A549 treated with CORT108297 at 1 μM for 4 hours (cell line): Measurements from ENCODE around the gene ZNF583. TPM values are rescaled to one million over a fixed set of nuclear protein-coding genes. Genes with fewer than 3 reads are reported as not detected.

Source experiments
- total RNA-seq: library from RNA; stranded (reverse); fragments of 200-300 nt; extraction: Qiagen RNA extraction; gene quantifications from 5 replicates; pipeline ENCODE4 v1.2.3, GENCODE V29; 2022

The ZNF583 gene
- 1.4 to 2.3 TPM (median 1.9 TPM) in 5 replicates for total RNA-seq

DNA sequence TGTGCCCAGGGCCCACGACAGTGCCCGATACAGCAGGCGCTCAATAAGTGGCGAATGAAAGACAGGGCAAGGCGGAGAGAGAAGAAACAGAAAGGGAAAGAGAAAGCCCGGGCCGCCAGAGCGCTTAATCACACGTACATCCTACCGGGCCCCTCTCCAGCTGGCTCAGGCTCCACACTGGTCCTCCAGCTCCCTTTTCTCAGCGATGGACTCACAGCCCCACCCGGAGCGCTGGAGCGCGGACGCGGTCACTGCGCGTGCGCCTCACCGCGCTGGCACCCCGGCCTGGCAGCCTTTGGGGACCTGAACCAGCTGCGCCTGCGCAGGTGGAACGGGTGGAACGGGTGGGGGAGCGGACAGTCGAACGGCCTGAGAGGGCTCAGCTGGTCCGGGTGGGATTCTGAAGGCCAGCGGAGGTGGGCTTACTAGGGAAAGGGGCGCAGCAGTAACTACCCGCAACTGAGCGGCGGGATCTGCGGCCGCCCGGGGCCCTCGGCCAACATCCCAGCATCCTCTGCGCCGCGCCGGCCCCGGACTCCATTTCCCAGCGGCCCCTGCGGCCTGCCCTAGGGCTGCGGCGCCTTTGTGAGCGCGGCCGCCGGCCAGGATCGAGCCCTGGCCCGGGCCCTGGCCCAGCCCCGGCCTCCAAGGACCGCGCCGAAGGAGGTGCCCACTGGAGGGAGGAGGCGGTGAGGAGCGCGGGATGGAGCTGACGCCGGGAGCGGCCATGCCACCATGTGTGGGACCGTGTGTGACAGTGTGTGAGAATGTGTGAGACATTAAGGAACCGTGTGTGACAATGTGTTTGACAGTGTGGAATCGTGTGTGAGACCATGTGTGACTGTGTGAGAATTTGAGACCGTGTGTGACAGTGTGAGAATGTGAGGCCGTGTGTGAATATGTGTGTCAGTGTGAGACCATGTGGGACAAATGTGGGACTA, at the start of gene ZNF583:
ZNF583 (plus strand) TSS at position 569 of the 941 bp plus-strand sequence. CDS start 2,783 bp downstream, outside the sequence.

DNA sequence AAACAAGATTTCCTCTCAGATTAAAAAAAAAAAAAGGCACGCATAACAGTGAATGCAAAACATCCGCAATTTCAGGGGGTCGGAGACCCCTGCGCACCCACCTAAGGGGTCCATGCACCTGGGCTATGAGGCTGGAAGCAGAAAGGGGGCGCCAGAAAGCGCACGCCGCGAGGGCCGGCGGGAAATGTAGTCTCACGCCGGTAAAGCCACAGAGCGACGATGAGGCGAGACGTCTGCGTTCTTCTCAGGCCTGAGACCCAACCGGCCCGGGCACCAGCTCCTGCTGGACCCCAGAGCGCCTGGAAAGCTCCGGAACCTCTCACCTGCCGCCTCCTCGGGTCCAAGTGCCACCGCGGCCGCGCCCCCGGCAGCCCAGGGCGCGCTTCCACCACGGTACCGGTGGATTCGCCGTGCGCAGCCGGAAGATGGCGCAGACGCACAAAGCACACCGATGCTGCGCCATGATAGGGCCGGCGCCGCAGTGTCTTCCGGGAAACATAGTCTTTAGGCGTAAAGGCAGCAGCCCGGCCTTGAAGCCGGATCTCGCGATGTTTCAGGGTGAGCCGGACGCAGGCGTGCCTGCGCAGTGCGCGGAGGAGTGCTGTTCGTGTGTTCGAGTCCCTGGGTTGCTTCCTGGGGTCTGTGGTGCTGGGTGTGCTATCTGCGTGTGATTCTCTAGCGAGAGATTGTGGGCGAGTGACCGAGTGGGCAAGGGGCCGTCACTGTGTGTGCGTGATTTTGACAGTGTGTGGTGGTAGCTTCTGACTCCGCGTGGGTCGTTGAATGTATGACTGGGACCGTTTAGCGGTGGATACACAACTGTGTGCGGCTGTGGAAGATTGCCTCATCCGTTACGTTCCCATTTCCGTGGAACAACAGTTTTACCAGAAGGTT, 10.8 kb upstream of the ZNF583 start, which contains the start of gene ZNF582:
ZNF582 (minus strand) TSS at position 416 of the 894 bp plus-strand sequence. CDS start 1,782 bp downstream, outside the sequence.

Other genes with a start within 250 kb of the ZNF583 start
- not detected in 5 replicates for gene GALP, start 228.3 kb upstream of the ZNF583 start, total RNA-seq
- gene ZSCAN5B, start 206.5 kb upstream of the ZNF583 start, total RNA-seq, result 0.05 TPM in 1 of 5 replicates, not detected in the others
- not detected in 5 replicates for gene ZSCAN5C, start 202.1 kb upstream of the ZNF583 start, total RNA-seq
- gene EDDM13, start 131.6 kb upstream of the ZNF583 start, total RNA-seq, result not detected in 5 replicates
- 6.0 to 9.0 TPM (median 8.0 TPM) in 5 replicates for gene ZSCAN5A, start 89.5 kb upstream of the ZNF583 start, total RNA-seq
- 0.78 to 1.4 TPM (median 0.84 TPM) in 5 replicates for gene ZNF582, start 10.8 kb upstream of the ZNF583 start, total RNA-seq
- not detected in 5 replicates for gene ZNF667, start 73.0 kb downstream of the ZNF583 start, total RNA-seq
- gene ZNF471, start 103.5 kb downstream of the ZNF583 start, total RNA-seq, result 0.02 to 0.06 TPM (median 0.04 TPM) in 3 of 5 replicates, not detected in the others
- gene ZFP28, start 134.6 kb downstream of the ZNF583 start, total RNA-seq, result 2.9 to 4.1 TPM (median 3.7 TPM) in 5 replicates
- 1.6 to 2.4 TPM (median 1.7 TPM) in 5 replicates for gene ZNF470, start 163.1 kb downstream of the ZNF583 start, total RNA-seq
- gene ZNF71, start 191.0 kb downstream of the ZNF583 start, total RNA-seq, result 9.8 to 12.7 TPM (median 11.4 TPM) in 5 replicates
- gene SMIM17, start 238.8 kb downstream of the ZNF583 start, total RNA-seq, result 0.16 to 0.19 TPM in 2 of 5 replicates, not detected in the others